BJ (cell line): ENCODE results near the gene ACAP1. TPM values are rescaled to one million over a fixed set of nuclear protein-coding genes. Genes with fewer than 3 reads are reported as not detected.

Experiments
- CTCF ChIA-PET: fragments of 350-600 bp; formaldehyde crosslinking; extraction: SDS; loops from one replicate; lab custom pipeline; 2021; ENCODE audit warnings: antibody characterized with exemption, inconsistent platforms; lab: Yijun Ruan, JAX
- POLR2A ChIA-PET: fragments of 300-600 bp; sonication (Branson Sonifier 250); formaldehyde crosslinking; extraction: SDS; loops from one replicate; lab custom pipeline; 2021; ENCODE audit warnings: antibody characterized with exemption; lab: Charles Lee
- DNase-seq: peaks from one replicate; pipeline ENCODE4 v3.0.0-alpha.2; 2011; ENCODE audit warnings: low read depth
- H3K27me3 ChIP-seq: 2 replicates; pipeline ENCODE4 v1.6.0; 2011; ENCODE audit warnings: low read length; ENCODE audit not compliant: control insufficient read depth, insufficient read depth
- H3K36me3 ChIP-seq: 2 replicates; pipeline ENCODE4 v1.5.1; 2011; ENCODE audit warnings: low read length; ENCODE audit not compliant: control insufficient read depth, insufficient read depth
- H3K4me3 ChIP-seq: 2 replicates; pipeline ENCODE4 v1.5.1; 2011; ENCODE audit warnings: low read depth, mild to moderate bottlenecking, control low read depth, low read length
- CTCF ChIP-seq: IDR thresholded peaks from 2 replicates; pipeline ENCODE4 v1.5.1; 2011; ENCODE audit warnings: low read depth, mild to moderate bottlenecking, control low read depth, inconsistent platforms, low read length, moderate library complexity; ENCODE audit not compliant: insufficient read depth
- polyA plus RNA-seq: library from polyadenylated mRNA; depleted of rRNA; stranded (reverse); fragments of >200 nt; gene quantifications from 2 replicates; pipeline ENCODE4 v1.2.3, GENCODE V29; 2011

Gene ACAP1
- polyA plus RNA-seq, 1 experiment = 1.7 TPM

DNA sequence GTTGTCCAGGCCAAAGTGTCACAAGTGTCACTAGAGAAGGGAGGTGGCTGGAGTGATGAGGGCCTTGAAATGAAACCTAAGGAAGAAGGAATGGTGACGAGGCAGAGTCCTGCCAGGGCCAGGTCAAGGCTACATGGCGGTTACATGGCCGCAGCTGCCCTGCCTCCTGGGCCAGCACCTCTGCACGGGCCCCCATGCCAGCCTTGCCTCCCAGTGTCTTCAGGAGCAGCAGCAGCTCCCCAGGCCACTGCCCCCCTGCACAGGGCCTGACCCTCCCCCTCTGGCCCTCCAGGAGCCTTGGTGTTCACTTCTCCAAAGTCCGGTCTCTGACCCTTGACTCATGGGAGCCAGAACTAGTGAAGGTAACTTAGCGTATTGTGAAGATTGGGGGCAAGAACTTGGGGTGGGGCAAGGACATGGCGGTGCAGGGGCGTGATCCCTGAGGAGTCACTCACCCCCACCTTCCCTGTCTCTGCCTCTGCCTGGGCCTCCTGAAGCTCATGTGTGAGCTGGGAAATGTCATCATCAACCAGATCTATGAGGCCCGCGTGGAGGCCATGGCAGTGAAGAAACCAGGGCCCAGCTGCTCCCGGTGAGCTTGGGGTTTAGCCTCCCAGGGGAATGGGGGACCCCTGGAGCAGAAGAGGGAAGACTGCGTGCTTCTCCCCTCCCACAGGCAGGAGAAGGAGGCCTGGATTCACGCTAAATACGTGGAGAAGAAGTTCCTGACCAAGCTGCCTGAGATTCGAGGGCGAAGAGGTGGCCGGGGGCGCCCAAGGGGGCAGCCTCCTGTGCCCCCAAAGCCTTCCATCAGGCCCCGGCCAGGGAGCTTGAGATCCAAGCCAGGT, 11.5 kb downstream of the ACAP1 start:
- ChIA-PET POLR2A (interaction anchor here (0.6 to 1.1 kb wide), 2 partner anchors 18 to 213 kb away, joined by 3 read pairs; no protein-coding TSS in a partner anchor), CTCF (interaction anchor here (1.2 to 3.3 kb wide), 2 partner anchors 67 to 213 kb away, joined by 3 to 13 read pairs; partner anchors contain the start of genes SENP3 and SLC2A4)
- H3K36me3 ChIP-seq = no peaks in the 10 kb centered on the region
- DNase-seq = no peak
- peaks cover 3% of the 10 kb centered on the region; the same call in 1 of the 2 replicates for H3K27me3 ChIP-seq
- no peak for TF ChIP-seq CTCF
- H3K4me3 ChIP-seq = no peak overlapping the region

GRCh38 chr17:7348478-7349242, 12.3 kb downstream of the ACAP1 start:
- H3K4me3 ChIP-seq = no peak overlapping the region
- H3K27me3 ChIP-seq = no peaks in the 10 kb centered on the region; the same call in 1 of the 2 replicates
- ChIA-PET POLR2A (interaction anchor here (0.6 to 1.1 kb wide), 2 partner anchors 19 to 212 kb away, joined by 3 read pairs; no protein-coding TSS in a partner anchor), CTCF (interaction anchor here (1.2 to 3.3 kb wide), 2 partner anchors 68 to 212 kb away, joined by 3 to 13 read pairs; partner anchors contain the start of genes SENP3 and SLC2A4)
- no peaks in the 10 kb centered on the region for H3K36me3 ChIP-seq
- DNase-seq = no peak
- no peak for TF ChIP-seq CTCF

- Histone ChIP-seq H3K27me3 (no peaks in the 10 kb centered on the region), H3K4me3 (peak within 1 kb of the TSS; percentile 71), H3K36me3 (no peaks in the 10 kb centered on the region)
- peak; percentile 63 for DNase-seq
- POLR2A ChIA-PET = interaction anchor here (0.6 kb wide), 1 partner anchor 336 kb away, joined by 3 read pairs; the partner anchor contains the start of gene TP53
- CTCF ChIA-PET = interaction anchor here (0.6 to 4.8 kb wide), 4 partner anchors 8 to 209 kb away, joined by 3 to 40 read pairs (median 5); partner anchors contain the start of gene SENP3
- TF ChIP-seq CTCF = peak; percentile 75; the same call in 1 of the 2 replicates
These were observed 15.6 kb downstream of the ACAP1 start, which contains the start of gene KCTD11 for GRCh38 chr17:7351665-7352502. Gene KCTD11, plus strand, starts transcription at chr17:7352162.

GRCh38 chr17:7352503-7352889, 16.2 kb downstream of the ACAP1 start:
- Histone ChIP-seq H3K36me3 (no peaks in the 10 kb centered on the region), H3K4me3 (peak overlapping the region; percentile 71), H3K27me3 (no peaks in the 10 kb centered on the region)
- DNase-seq = no peak
- POLR2A ChIA-PET = no interaction called here
- TF ChIP-seq CTCF = no peak; the same call in 1 of the 2 replicates
- CTCF ChIA-PET = interaction anchor here (0.7 to 4.8 kb wide), 2 partner anchors 52 to 208 kb away, joined by 3 to 40 read pairs; partner anchors contain the start of genes SENP3 and TMEM256
